A549 (cell line): ENCODE measurements around the gene KLHL29.

Experiments used
- TF ChIP-seq, protein P1 (sequence below): fragments of 450-650 bp; IDR thresholded peaks from 2 replicates; pipeline ENCODE4 v1.6.1; 2014; ENCODE audit warnings: antibody characterized with exemption
- TF ChIP-seq, protein P2 (sequence below): fragments of >200 bp; sonication (Bioruptor Twin); formaldehyde crosslinking; IDR thresholded peaks from 3 replicates; pipeline ENCODE4 v1.5.1; 2016

DNA sequence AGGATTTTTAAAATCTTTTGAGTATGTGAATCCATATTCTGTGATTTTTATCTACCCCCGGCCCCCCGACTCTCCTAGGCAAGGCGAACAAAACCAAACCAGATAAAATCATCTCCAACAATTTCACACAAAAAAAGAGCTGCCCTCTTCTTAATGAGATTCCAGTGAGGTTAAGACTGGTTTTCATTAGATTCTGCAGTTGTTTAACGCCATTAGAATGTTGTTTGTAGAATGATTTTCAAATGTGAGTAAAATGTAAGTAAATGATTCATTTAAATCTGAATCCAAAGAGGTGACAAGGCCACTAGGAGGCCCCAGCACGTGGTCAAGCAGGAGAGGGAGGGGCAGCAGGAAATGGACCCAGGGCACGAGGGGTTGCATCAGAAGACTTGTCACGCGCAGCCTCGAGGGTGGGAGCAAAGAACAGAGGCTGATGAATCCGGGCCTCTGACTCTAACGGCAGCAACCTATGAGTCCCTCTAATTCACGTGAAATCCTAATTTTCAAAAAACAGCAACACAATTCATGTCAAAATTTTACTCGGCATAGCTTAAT lies 24.3 kb upstream of the KLHL29 start:
- TF ChIP-seq, protein P1, sequence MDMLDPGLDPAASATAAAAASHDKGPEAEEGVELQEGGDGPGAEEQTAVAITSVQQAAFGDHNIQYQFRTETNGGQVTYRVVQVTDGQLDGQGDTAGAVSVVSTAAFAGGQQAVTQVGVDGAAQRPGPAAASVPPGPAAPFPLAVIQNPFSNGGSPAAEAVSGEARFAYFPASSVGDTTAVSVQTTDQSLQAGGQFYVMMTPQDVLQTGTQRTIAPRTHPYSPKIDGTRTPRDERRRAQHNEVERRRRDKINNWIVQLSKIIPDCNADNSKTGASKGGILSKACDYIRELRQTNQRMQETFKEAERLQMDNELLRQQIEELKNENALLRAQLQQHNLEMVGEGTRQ = 0 out of 2 replicates have a peak, but pooled peaks have one; percentile 11
- TF ChIP-seq, protein P2, sequence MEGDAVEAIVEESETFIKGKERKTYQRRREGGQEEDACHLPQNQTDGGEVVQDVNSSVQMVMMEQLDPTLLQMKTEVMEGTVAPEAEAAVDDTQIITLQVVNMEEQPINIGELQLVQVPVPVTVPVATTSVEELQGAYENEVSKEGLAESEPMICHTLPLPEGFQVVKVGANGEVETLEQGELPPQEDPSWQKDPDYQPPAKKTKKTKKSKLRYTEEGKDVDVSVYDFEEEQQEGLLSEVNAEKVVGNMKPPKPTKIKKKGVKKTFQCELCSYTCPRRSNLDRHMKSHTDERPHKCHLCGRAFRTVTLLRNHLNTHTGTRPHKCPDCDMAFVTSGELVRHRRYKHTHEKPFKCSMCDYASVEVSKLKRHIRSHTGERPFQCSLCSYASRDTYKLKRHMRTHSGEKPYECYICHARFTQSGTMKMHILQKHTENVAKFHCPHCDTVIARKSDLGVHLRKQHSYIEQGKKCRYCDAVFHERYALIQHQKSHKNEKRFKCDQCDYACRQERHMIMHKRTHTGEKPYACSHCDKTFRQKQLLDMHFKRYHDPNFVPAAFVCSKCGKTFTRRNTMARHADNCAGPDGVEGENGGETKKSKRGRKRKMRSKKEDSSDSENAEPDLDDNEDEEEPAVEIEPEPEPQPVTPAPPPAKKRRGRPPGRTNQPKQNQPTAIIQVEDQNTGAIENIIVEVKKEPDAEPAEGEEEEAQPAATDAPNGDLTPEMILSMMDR = no peak
